Lower lobe of right lung (tissue), 2 donors: Measurements from ENCODE around the gene FAM171A1. TPM values are rescaled to one million over a fixed set of nuclear protein-coding genes. Genes with fewer than 3 reads are reported as not detected.
A peak's percentile ranks its signal among the peaks of the same experiment; 100 is the strongest.

Source experiments
- ATAC-seq, 2 donors: fragments of 200-7000 bp; cut with Tn5 transposase; one replicate each; pipeline ENCODE4 v1.9.1; 2020 to 2022; ENCODE audit warnings: mild to moderate bottlenecking in 2 of 2, moderate library complexity in 2 of 2
- DNase-seq: peaks from one replicate; pipeline ENCODE4 v3.0.0-alpha.2; 2020
- H3K27ac ChIP-seq: fragments of 200-600 bp; one replicate; pipeline ENCODE4 v1.8.0; 2022
- H3K27me3 ChIP-seq: fragments of 200-600 bp; one replicate; pipeline ENCODE4 v1.8.0; 2022; ENCODE audit warnings: low read depth
- H3K36me3 ChIP-seq: fragments of 200-600 bp; one replicate; pipeline ENCODE4 v1.8.0; 2022; ENCODE audit warnings: mild to moderate bottlenecking
- H3K4me1 ChIP-seq: fragments of 200-600 bp; one replicate; pipeline ENCODE4 v1.8.0; 2022
- H3K4me3 ChIP-seq: fragments of 200-600 bp; one replicate; pipeline ENCODE4 v1.8.0; 2022; ENCODE audit warnings: mild to moderate bottlenecking
- H3K9me3 ChIP-seq: fragments of 200-600 bp; one replicate; pipeline ENCODE4 v1.8.0; 2022
- CTCF ChIP-seq: fragments of 200-600 bp; IDR thresholded peaks from one replicate; pipeline ENCODE4 v1.8.0; 2022; ENCODE audit warnings: antibody characterized with exemption, mild to moderate bottlenecking
- intact Hi-C: fragments of 100-400 bp; cut with DNase I; formaldehyde crosslinking; loops from one replicate; pipeline ENCODE4 v1.11.0; 2022
- total RNA-seq: library from RNA; stranded (reverse); fragmentation: NEBNext Ultra II Directional; extraction: Animal tissue kit (Norgen Biotek cat#: 25700); gene quantifications from one replicate; pipeline ENCODE4 v1.2.1, GENCODE V29; 2021
- donor health status: DM: no; HTN: yes; CAD: no; lungs with severe emphysema.

The FAM171A1 gene
- total RNA-seq, 1 donor from 2014 or later = 14.0 TPM

- DNase-seq = no peak
- intact Hi-C loops = no loop called here
- Histone ChIP-seq H3K36me3 (no peaks in the 10 kb centered on the region), H3K4me1 (peaks cover 7% of the 10 kb centered on the region), H3K27ac (no peak overlapping the region), H3K9me3 (no peaks in the 10 kb centered on the region), H3K27me3 (no peaks in the 10 kb centered on the region), H3K4me3 (no peak overlapping the region)
- TF ChIP-seq CTCF = no peak
- ATAC-seq = no peak
Measured at GRCh38 chr10:15324611-15325010, 46.5 kb downstream of the FAM171A1 start.

GRCh38 chr10:15324113-15324512 is 47.0 kb downstream of the FAM171A1 start:
- intact Hi-C loops = no loop called here
- Histone ChIP-seq H3K4me1 (peaks cover 7% of the 10 kb centered on the region), H3K9me3 (no peaks in the 10 kb centered on the region), H3K27me3 (no peaks in the 10 kb centered on the region), H3K36me3 (no peaks in the 10 kb centered on the region), H3K4me3 (no peak overlapping the region), H3K27ac (no peak overlapping the region)
- no peak for TF ChIP-seq CTCF
- DNase-seq (no peak), ATAC-seq (no peak)

- ATAC-seq = no peak
- intact Hi-C loops = no loop called here
- no peak for TF ChIP-seq CTCF
- no peak for DNase-seq
- Histone ChIP-seq H3K36me3 (no peaks in the 10 kb centered on the region), H3K9me3 (no peaks in the 10 kb centered on the region), H3K27ac (no peak overlapping the region), H3K4me3 (no peak overlapping the region), H3K4me1 (peaks cover 7% of the 10 kb centered on the region), H3K27me3 (no peaks in the 10 kb centered on the region)
Measured at GRCh38 chr10:15322356-15322755, 48.7 kb downstream of the FAM171A1 start.

- Histone ChIP-seq H3K4me3 (no peak overlapping the region), H3K27ac (no peak overlapping the region), H3K27me3 (no peaks in the 10 kb centered on the region), H3K9me3 (no peaks in the 10 kb centered on the region), H3K36me3 (no peaks in the 10 kb centered on the region), H3K4me1 (peaks cover 7% of the 10 kb centered on the region)
- TF ChIP-seq CTCF = no peak
- DNase-seq (no peak), ATAC-seq (peak in 1 of 2 donors; percentile 45)
- intact Hi-C loops = no loop called here
Measured at GRCh38 chr10:15321431-15322341, 49.4 kb downstream of the FAM171A1 start.

GRCh38 chr10:15320522-15321203 is 50.4 kb downstream of the FAM171A1 start:
- Histone ChIP-seq H3K4me3 (no peak overlapping the region), H3K27me3 (no peaks in the 10 kb centered on the region), H3K4me1 (peaks cover 7% of the 10 kb centered on the region), H3K9me3 (no peaks in the 10 kb centered on the region), H3K36me3 (no peaks in the 10 kb centered on the region), H3K27ac (no peak overlapping the region)
- ATAC-seq (no peak), DNase-seq (no peak)
- no peak for TF ChIP-seq CTCF
- intact Hi-C loops = no loop called here
